GM18526 (cell line): ENCODE data around the gene ANGPTL1.

Experiments used
- POLR2A ChIP-seq: IDR thresholded peaks from 3 replicates; pipeline ENCODE4 v1.6.1; 2011; ENCODE audit not compliant: insufficient read length; ENCODE audit errors: extremely low read depth

The ANGPTL1 gene

DNA sequence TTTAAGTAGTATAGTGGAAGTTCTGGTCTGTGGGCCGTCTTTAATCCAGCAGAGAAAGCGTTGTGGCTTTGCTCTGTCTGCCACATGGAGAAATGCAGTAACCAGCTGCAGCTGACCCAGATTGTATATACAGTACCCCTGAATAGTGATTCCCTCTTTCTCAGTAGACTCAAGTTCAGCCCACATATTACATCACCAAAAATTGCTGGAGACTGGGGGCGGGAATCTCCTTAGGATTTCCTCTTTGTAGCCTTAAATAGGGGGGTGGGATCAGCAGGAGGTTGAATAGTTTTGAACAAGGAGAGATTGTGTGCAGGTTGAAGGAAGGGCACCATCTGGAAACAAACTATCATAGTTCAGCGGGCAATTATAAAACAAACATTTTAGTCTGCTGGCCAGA lies at the start of gene ANGPTL1:
TSS of gene ANGPTL1 (minus strand) at position 134 of the 400 bp plus-strand sequence. CDS start 5,301 bp downstream, outside the sequence.
- no peak for TF ChIP-seq POLR2A

- TF ChIP-seq POLR2A = no peak
Observed at GRCh38 chr1:178919581-178919980, 48.7 kb upstream of the ANGPTL1 start.

DNA sequence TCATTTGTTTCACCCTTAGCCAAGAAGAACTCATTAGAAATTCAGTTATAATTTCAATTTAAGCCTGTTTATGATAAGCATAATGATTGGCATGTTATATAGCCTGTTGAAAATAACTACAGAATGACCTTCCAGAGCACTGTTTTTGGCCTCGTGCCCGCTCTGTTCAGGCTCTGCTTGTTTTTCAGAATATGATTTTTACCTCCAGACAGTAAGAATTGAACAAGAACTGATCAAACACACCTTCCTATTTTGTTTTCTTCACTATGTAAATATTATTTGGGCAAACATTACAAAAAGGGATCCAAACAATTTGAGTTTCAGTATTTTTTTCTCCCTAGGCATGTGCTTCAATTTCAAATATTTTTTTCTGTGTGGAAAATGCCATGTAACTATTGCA lies 48.1 kb upstream of the ANGPTL1 start:
- TF ChIP-seq POLR2A = no peak

DNA sequence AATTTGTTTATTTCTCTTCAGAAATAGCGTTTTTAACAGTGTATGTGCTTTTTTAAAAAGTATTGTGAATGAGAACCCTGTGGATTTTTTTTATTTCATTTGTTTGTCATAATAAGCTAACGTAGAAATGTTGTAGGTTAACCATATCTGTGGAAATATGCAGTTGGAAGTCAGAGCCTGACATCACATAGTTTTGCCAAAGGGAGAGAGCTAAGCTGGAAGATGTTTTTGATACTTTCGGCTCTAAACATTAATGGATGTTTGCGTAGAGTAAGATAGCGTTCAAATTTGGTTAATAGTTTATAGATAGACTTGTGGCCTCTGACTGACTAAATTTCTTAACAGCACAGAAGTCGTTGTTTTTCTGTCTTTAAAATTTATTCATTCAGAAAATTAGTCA lies 47.4 kb upstream of the ANGPTL1 start:
- no peak for TF ChIP-seq POLR2A

GRCh38 chr1:178916448-178917174 lies 45.7 kb upstream of the ANGPTL1 start:
- no peak for TF ChIP-seq POLR2A

- no peak for TF ChIP-seq POLR2A
Observed at GRCh38 chr1:178912597-178912996, 41.7 kb upstream of the ANGPTL1 start.

GRCh38 chr1:178910023-178910422 lies 39.1 kb upstream of the ANGPTL1 start:
- TF ChIP-seq POLR2A = no peak

GRCh38 chr1:178908358-178908757 lies 37.5 kb upstream of the ANGPTL1 start:
- TF ChIP-seq POLR2A = no peak

DNA sequence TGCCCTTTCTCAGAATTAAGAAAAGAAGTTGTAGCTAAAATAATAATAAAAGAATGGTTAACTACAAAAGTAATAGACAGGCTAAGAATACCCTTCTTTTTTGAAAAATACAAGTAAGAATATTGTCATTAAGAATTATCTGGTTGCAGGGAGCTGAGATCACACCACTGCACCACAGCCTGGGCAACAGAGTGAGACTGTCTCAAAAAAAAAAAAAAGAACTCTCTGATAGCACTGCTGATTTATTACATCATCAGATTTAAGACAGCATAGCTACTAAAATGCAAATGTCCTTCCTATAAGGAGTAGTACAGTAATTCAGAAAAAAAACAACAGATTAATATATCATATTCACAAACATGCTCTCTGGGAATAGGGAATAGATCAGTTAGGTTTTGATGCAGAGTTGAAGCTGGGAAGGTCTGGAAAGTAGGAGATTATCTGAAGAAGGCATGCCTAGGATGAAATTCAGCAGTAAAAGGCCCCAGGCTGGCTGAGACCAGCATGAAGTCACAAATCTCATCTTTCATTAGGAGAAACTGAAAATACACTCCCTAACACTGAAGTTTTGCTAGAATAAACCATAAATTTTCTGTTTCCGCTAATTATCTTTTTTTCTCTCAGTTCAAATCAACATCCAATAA lies 30.7 kb upstream of the ANGPTL1 start:
- no peak for TF ChIP-seq POLR2A

DNA sequence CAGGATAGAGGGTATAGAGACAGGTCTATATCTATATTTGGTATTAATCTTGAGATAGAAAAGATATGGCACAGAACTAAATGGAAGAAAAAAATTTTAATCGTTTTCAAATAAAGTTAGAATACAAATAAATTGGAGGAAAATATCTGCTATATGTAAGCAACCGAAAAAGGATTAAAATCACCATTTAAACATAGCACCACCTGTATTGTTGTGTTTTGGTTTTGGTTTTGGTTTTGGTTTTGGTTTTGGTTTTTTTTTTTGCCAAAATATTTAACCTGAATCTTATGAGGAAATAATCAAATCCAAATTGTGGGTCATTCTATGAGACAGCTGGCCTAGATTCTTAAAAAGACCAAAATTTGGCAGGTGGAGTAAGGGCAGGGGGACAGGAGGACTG lies 28.5 kb upstream of the ANGPTL1 start:
- TF ChIP-seq POLR2A = no peak

DNA sequence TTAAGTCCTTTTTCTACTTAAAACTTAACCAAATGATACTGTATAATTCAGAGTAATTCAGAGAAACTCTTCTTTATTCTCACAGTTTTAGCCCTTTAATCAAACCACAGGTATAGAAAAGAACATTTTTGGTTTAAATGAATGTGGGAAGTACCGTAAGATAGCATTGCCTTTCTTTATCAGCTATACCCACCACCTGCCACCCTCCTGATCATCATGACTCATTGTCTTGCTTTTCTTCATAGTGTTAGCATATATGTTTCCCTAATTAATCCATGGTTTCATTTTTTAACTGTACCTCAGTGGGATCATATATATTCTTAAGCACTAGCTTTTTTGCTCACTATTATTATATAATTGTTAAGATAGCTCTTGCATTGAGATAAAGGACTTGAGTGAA lies 27.5 kb upstream of the ANGPTL1 start:
- no peak for TF ChIP-seq POLR2A

DNA sequence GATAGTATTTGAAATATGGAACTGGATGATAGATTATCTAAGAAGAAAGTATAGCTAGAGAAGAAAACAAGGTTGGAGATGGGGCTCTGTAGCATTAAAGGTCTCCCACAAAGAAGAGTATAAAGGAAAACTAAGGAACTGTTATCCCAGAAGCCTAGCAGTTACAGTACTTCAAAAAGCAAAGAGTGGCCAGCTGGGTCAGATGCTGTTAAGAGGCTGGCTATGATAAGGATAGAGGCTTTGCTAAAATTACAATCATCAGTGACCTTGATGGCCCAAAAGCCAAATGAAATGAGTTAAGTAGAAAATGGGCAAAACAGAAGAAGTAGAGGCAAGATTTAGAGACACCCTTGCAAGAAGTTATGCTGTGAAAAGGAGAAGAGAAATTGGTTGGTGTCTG lies 25.1 kb upstream of the ANGPTL1 start:
- TF ChIP-seq POLR2A = no peak

GRCh38 chr1:178886551-178886950 lies 15.7 kb upstream of the ANGPTL1 start:
- no peak for TF ChIP-seq POLR2A

GRCh38 chr1:178885869-178886268 lies 15.0 kb upstream of the ANGPTL1 start:
- TF ChIP-seq POLR2A = no peak

GRCh38 chr1:178881950-178882349 lies 11.1 kb upstream of the ANGPTL1 start:
- TF ChIP-seq POLR2A = no peak

DNA sequence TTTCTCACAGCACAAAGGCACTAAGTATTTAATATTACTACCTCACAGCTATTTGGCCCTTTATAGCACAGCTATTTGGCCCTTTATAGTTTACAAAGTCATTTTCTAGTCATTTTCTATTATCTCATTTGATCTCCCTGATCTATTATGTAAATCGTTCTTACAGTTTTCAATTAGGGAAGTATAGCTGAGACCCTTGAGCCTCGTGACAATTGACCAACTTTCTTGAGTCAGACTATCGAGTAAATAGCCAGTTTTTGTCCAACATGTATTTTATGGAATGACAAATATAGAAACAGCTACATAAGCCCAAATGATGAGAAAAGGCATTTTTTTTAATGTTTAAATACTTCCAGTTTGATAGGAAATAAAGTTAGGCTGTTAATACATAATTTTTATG lies 7.0 kb upstream of the ANGPTL1 start:
- TF ChIP-seq POLR2A = no peak

DNA sequence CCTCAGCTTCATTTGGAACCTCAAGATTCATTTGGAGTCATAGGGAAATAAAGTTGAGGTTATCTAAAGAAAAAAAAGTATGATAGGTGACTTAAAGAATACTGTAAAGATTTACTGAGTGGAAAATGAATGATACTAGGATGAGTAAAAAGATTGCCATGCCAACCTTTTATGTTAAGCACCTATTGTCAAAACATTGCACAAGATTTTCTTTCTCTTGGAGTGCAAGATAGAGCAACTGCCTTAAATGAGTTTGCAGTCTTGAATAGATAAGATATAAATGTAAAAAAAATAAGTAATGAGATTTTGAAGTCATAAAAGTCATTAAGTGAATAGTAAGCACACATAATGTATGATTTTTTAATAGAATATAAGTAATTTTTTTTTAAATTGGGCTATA lies 5.1 kb upstream of the ANGPTL1 start:
- no peak for TF ChIP-seq POLR2A

- TF ChIP-seq POLR2A = no peak
Observed at GRCh38 chr1:178874966-178875365, 4.1 kb upstream of the ANGPTL1 start.
